VCaP (cell line): ENCODE measurements around the gene SIRT3.
"Not testable (repeated sequence)": the region's sequence is repeated elsewhere in the genome, so short reads cannot be mapped to it uniquely, and the experiment has no call there.

ENCODE experiments used
- H3K27ac ChIP-seq: fragments of 450-650 bp; 2 replicates; pipeline ENCODE4 v1.5.1; 2017
- TF ChIP-seq, protein P1 (sequence below): fragments of 450-650 bp; conservative IDR thresholded peaks from 2 replicates; pipeline ENCODE4 v1.5.1; 2017; ENCODE audit warnings: mild to moderate bottlenecking, moderate library complexity

The SIRT3 gene

DNA sequence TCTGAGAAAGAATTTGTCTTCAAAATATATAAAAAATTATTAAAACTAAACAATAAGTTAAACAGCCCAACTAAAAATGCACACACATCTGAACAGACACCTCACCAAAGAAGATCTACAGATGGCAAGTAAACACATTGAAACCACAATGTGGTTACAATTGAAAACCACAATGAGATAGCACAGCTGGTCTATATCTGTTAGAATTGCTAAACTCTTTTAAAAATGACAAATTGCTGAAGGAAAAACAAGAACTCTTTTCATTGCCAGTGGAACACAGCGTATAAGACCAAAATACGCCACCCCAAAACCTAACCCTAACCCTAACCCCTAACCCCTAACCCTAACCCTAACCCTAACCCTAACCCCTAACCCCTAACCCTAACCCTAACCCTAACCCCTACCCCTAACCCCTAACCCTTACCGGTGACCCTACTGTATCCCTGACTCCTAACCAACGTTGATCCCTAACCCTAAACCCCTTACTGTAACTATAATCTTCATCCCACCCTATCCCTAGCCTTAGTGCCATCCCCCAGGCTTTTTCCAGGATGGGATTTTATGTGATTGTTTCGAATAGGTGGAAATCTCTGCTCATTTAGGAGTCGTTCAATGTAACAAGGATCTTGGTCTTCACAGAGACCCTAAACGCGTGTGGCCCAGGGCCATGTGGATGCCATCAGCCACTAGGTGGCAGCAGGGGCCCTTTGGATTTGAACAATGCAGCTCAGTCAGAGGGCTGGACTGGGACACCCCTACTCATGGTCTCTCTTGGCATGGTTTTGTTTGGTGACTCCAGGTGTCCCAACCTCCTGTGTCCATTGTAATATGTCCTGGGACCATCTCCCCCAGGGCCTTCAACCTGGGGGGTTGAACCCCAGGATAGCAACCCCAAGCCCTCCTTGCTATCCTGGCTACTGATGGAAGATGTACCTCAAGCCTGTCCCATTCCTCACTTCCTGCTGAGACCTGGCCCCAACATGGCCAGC lies 44.4 kb downstream of the SIRT3 start:
- not testable (repeated sequence) for H3K27ac ChIP-seq
- TF ChIP-seq, protein P1, sequence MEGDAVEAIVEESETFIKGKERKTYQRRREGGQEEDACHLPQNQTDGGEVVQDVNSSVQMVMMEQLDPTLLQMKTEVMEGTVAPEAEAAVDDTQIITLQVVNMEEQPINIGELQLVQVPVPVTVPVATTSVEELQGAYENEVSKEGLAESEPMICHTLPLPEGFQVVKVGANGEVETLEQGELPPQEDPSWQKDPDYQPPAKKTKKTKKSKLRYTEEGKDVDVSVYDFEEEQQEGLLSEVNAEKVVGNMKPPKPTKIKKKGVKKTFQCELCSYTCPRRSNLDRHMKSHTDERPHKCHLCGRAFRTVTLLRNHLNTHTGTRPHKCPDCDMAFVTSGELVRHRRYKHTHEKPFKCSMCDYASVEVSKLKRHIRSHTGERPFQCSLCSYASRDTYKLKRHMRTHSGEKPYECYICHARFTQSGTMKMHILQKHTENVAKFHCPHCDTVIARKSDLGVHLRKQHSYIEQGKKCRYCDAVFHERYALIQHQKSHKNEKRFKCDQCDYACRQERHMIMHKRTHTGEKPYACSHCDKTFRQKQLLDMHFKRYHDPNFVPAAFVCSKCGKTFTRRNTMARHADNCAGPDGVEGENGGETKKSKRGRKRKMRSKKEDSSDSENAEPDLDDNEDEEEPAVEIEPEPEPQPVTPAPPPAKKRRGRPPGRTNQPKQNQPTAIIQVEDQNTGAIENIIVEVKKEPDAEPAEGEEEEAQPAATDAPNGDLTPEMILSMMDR = peak; percentile 61

GRCh38 chr11:190546-190945 lies 45.6 kb downstream of the SIRT3 start:
- not testable (repeated sequence) for H3K27ac ChIP-seq

GRCh38 chr11:189843-190311 lies 46.3 kb downstream of the SIRT3 start:
- not testable (repeated sequence) for H3K27ac ChIP-seq

DNA sequence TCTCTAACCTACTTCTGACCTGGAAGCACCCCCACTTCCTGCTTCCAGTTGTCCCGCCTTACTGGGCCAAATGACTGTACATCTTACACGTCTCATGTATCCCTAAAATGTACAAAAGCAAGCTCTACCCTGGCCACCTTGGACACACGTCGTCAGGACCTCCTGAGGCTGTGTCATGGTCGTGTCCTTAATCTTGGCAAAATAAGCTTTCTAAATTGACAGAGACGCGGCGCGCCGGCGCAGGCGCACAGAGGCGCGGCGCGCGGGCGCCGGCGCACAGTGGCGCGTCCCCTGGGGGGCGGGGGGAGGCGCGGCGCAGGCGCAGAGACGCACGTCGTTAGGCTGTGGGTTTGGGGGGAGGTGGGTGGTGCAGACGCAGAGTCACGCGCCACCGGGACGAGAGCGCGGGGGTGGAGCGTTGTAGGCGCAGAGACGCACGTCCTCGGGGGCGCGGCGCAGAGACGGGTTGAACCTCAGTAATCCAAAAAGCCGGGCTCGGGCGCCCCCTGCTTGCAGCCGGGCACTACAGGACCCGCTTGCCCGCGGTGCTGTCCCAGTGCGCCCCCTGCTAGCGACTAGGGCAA lies 46.9 kb downstream of the SIRT3 start:
- not testable (repeated sequence) for H3K27ac ChIP-seq

DNA sequence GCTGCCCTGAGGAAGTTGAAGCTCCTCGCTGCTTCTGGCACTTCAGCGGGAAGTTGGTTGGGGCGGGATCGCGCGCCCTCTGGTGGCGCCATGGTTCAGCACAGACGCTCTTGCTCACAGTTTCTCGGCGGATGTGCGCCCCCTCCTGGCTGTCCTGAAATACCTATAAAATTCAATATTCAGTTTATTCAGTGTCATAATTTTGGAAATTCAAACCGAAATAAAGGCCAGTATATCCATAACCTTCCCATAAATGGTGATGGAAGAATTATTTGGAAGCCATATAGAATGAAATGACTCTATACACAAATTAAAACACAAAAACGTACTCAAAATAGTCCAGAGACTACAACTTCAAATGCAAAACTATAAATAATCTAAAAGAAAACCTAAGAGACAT lies 55.9 kb downstream of the SIRT3 start:
- H3K27ac ChIP-seq = not testable (repeated sequence)
